H9 (cell line): ENCODE measurements around the gene QDPR. TPM values are rescaled to one million over a fixed set of nuclear protein-coding genes. Genes with fewer than 3 reads are reported as not detected.

Experiments used
- DNase-seq: peaks from one replicate; pipeline ENCODE4 v3.0.0-alpha.2; 2017
- H2AFZ ChIP-seq: one replicate; pipeline ENCODE4 v1.6.1; 2013; ENCODE audit warnings: mild to moderate bottlenecking, low read length, control low read depth, moderate library complexity
- H2AK5ac ChIP-seq: 2 replicates; pipeline ENCODE4 v1.6.1; 2013; ENCODE audit warnings: low read length, control low read depth, mixed read lengths; ENCODE audit not compliant: insufficient read length
- H2BK120ac ChIP-seq: one replicate; pipeline ENCODE4 v1.6.1; 2013; ENCODE audit warnings: low read depth, mild to moderate bottlenecking, low read length, control low read depth, inconsistent platforms; ENCODE audit not compliant: poor library complexity, severe bottlenecking
- H2BK12ac ChIP-seq: 2 replicates; pipeline ENCODE4 v1.6.1; 2013; ENCODE audit warnings: low read length, control low read depth, mixed read lengths, low read depth; ENCODE audit not compliant: insufficient read length
- H2BK15ac ChIP-seq: 2 replicates; pipeline ENCODE4 v1.6.1; 2013; ENCODE audit warnings: low read depth, low read length, control low read depth
- H2BK20ac ChIP-seq: one replicate; pipeline ENCODE4 v1.6.1; 2013; ENCODE audit warnings: low read depth, mild to moderate bottlenecking, low read length, control low read depth, inconsistent platforms; ENCODE audit not compliant: poor library complexity, severe bottlenecking
- H2BK5ac ChIP-seq: 2 replicates; pipeline ENCODE4 v1.6.1; 2013; ENCODE audit warnings: low read length, control low read depth, mixed read lengths; ENCODE audit not compliant: insufficient read length
- H3K14ac ChIP-seq: 2 replicates; pipeline ENCODE4 v1.6.1; 2013; ENCODE audit warnings: low read length, control low read depth; ENCODE audit not compliant: insufficient read depth
- H3K18ac ChIP-seq: 2 replicates; pipeline ENCODE4 v1.6.1; 2013; ENCODE audit warnings: low read depth, mild to moderate bottlenecking, mixed read lengths, low read length, control low read depth; ENCODE audit not compliant: insufficient read length
- H3K23ac ChIP-seq: 2 replicates; pipeline ENCODE4 v1.6.1; 2013; ENCODE audit warnings: low read length, control low read depth, mixed read lengths, low read depth; ENCODE audit not compliant: insufficient read length
- H3K23me2 ChIP-seq: 2 replicates; pipeline ENCODE4 v1.6.1; 2013; ENCODE audit warnings: low read depth, mild to moderate bottlenecking, mixed read lengths, low read length, control low read depth; ENCODE audit not compliant: insufficient read length, poor library complexity, severe bottlenecking
- H3K27ac ChIP-seq: 2 replicates; pipeline ENCODE4 v1.5.1; 2013; ENCODE audit warnings: low read length, control low read depth, mixed read lengths, low read depth; ENCODE audit not compliant: insufficient read length
- H3K27me3 ChIP-seq: 2 replicates; pipeline ENCODE4 v1.6.1; 2013; ENCODE audit warnings: low read length, control low read depth, inconsistent platforms; ENCODE audit not compliant: insufficient read depth
- H3K4ac ChIP-seq: 2 replicates; pipeline ENCODE4 v1.6.1; 2013; ENCODE audit warnings: low read depth, mild to moderate bottlenecking, control low read depth, inconsistent platforms, low read length, moderate library complexity
- H3K4me1 ChIP-seq: 2 replicates; pipeline ENCODE4 v1.6.1; 2013; ENCODE audit warnings: low read length, control low read depth, inconsistent platforms; ENCODE audit not compliant: insufficient read depth
- H3K4me2 ChIP-seq: 2 replicates; pipeline ENCODE4 v1.6.1; 2013; ENCODE audit warnings: low read length, control low read depth, mixed read lengths; ENCODE audit not compliant: insufficient read length, insufficient read depth
- H3K56ac ChIP-seq: 2 replicates; pipeline ENCODE4 v1.6.1; 2013; ENCODE audit warnings: low read depth, mild to moderate bottlenecking, mixed read lengths, low read length, control low read depth; ENCODE audit not compliant: insufficient read length
- H3K79me1 ChIP-seq: 2 replicates; pipeline ENCODE4 v1.6.1; 2013; ENCODE audit warnings: low read depth, mild to moderate bottlenecking, moderate library complexity, low read length, control low read depth, inconsistent platforms; ENCODE audit not compliant: insufficient read depth, poor library complexity, severe bottlenecking
- H3K79me2 ChIP-seq: 2 replicates; pipeline ENCODE4 v1.6.1; 2013; ENCODE audit warnings: low read length, control low read depth, inconsistent platforms; ENCODE audit not compliant: insufficient read depth
- H3K9ac ChIP-seq: 2 replicates; pipeline ENCODE4 v1.6.1; 2013; ENCODE audit warnings: low read length, control low read depth, mixed read lengths; ENCODE audit not compliant: insufficient read length; ENCODE audit errors: extremely low read depth
- H3K9me3 ChIP-seq: one replicate; pipeline ENCODE4 v1.6.1; 2013; ENCODE audit warnings: low read depth, low read length, inconsistent platforms; ENCODE audit not compliant: control insufficient read depth
- H3T11ph ChIP-seq: one replicate; pipeline ENCODE4 v1.6.1; 2013; ENCODE audit warnings: mild to moderate bottlenecking, low read length, control low read depth, inconsistent platforms
- H4K20me1 ChIP-seq: one replicate; pipeline ENCODE4 v1.6.1; 2013; ENCODE audit not compliant: control insufficient read depth, insufficient read length, insufficient read depth
- H4K5ac ChIP-seq: 2 replicates; pipeline ENCODE4 v1.6.1; 2013; ENCODE audit warnings: low read depth, mild to moderate bottlenecking, mixed read lengths, low read length, control low read depth; ENCODE audit not compliant: insufficient read length
- H4K8ac ChIP-seq: replicated peaks from 2 replicates; pipeline ENCODE4 v1.6.1; 2013; ENCODE audit warnings: low read length, control low read depth, mixed read lengths, low read depth; ENCODE audit not compliant: insufficient read length
- H4K91ac ChIP-seq: 2 replicates; pipeline ENCODE4 v1.6.1; 2013; ENCODE audit warnings: low read depth, mild to moderate bottlenecking, moderate library complexity, mixed read lengths, low read length, control low read depth; ENCODE audit not compliant: insufficient read length
- H3K27ac Mint-ChIP-seq, 3 experiments: 2 replicates in 2 of 3; 3 replicates in 1 of 3; pipeline ENCODE4 v1.8.0; 2020 to 2021; ENCODE audit warnings: mixed read lengths in 3 of 3, mild to moderate bottlenecking in 1 of 3, moderate library complexity in 1 of 3
- H3K27me3 Mint-ChIP-seq: 2 replicates; pipeline ENCODE4 v1.8.0; 2021; ENCODE audit warnings: low read depth, mild to moderate bottlenecking, moderate library complexity, mixed read lengths
- H3K36me3 Mint-ChIP-seq, 3 experiments: 2 replicates in 2 of 3; 3 replicates in 1 of 3; pipeline ENCODE4 v1.8.0; 2020 to 2021; ENCODE audit warnings: low read depth in 3 of 3, mixed read lengths in 3 of 3; ENCODE audit not compliant: insufficient read depth in 1 of 3
- H3K4me1 Mint-ChIP-seq, 2 experiments: 2 replicates each; pipeline ENCODE4 v1.8.0; 2020; ENCODE audit warnings: mixed read lengths in 2 of 2
- H3K4me3 Mint-ChIP-seq, 2 experiments: 2 replicates in 1 of 2; 3 replicates in 1 of 2; pipeline ENCODE4 v1.8.0; 2020 to 2021; ENCODE audit warnings: mild to moderate bottlenecking in 2 of 2, mixed read lengths in 2 of 2, moderate library complexity in 1 of 2
- H3K9me3 Mint-ChIP-seq, 2 experiments: 2 replicates in 1 of 2; 3 replicates in 1 of 2; pipeline ENCODE4 v1.8.0; 2020; ENCODE audit warnings: mild to moderate bottlenecking in 2 of 2, mixed read lengths in 2 of 2, moderate library complexity in 1 of 2
- CTCF ChIP-seq: fragments of 200-600 bp; sonication (generic); conservative IDR thresholded peaks from 3 replicates; pipeline ENCODE4 v1.8.0; 2021; ENCODE audit warnings: antibody characterized with exemption, mild to moderate bottlenecking
- WGBS: extraction: QIAGEN DNeasy Blood & Tissue Kit; methylation state at CpG from one replicate; pipeline ENCODE4 v1.1.7; 2013; ENCODE audit warnings: missing lambda C conversion rate, low lambda C conversion rate, mixed read lengths; ENCODE audit not compliant: insufficient read length; ENCODE audit errors: extremely low coverage; 5-methylcytosine and 5-hydroxymethylcytosine counted together
- total RNA-seq: library from RNA; stranded (reverse); gene quantifications from 2 replicates; pipeline ENCODE4 v1.2.1, GENCODE V29; 2021

Gene QDPR
- total RNA-seq, 1 experiment from 2014 or later: 23.5 TPM

GRCh38 chr4:17534705-17535104 is 22.8 kb upstream of the QDPR start:
- H3K23me2 ChIP-seq: no peaks in the 10 kb centered on the region
- H2BK5ac ChIP-seq: no peak overlapping the region
- no peaks in the 10 kb centered on the region for H3K79me2 ChIP-seq
- no peak overlapping the region for H4K91ac ChIP-seq
- no peaks in the 10 kb centered on the region for H3K27me3 ChIP-seq
- no peaks in the 10 kb centered on the region for H3K36me3 Mint-ChIP-seq
- no peak overlapping the region for H2BK120ac ChIP-seq
- H4K8ac ChIP-seq: no peak overlapping the region
- no peak overlapping the region for H2BK15ac ChIP-seq
- H3K9me3 ChIP-seq: no peaks in the 10 kb centered on the region
- H2AFZ ChIP-seq: no peak overlapping the region
- DNase-seq: no peak
- H3K23ac ChIP-seq: no peak overlapping the region
- WGBS: no CpG with 5 or more reads among the region's 4 CpGs
- H3K9me3 Mint-ChIP-seq: no peaks in the 10 kb centered on the region
- H3K56ac ChIP-seq: no peak overlapping the region
- H2BK20ac ChIP-seq: no peak overlapping the region
- H3K4me3 Mint-ChIP-seq: no peak overlapping the region
- no peak for TF ChIP-seq CTCF
- no peak overlapping the region for H3T11ph ChIP-seq
- no peak overlapping the region for H2AK5ac ChIP-seq
- H2BK12ac ChIP-seq: no peak overlapping the region
- no peaks in the 10 kb centered on the region for H3K79me1 ChIP-seq
- no peak overlapping the region for H3K9ac ChIP-seq
- peaks cover 7% of the 10 kb centered on the region for H3K27me3 Mint-ChIP-seq
- no peak overlapping the region for H3K27ac ChIP-seq
- H3K4me1 Mint-ChIP-seq: no peaks in the 10 kb centered on the region
- H3K18ac ChIP-seq: no peak overlapping the region
- no peak overlapping the region for H3K4me2 ChIP-seq
- H4K20me1 ChIP-seq: no peaks in the 10 kb centered on the region
- H4K5ac ChIP-seq: no peak overlapping the region
- H3K27ac Mint-ChIP-seq: no peak overlapping the region
- H3K14ac ChIP-seq: no peak overlapping the region
- no peak overlapping the region for H3K4ac ChIP-seq
- no peaks in the 10 kb centered on the region for H3K4me1 ChIP-seq
